ENCODE data around the gene P2RX7.
"Not testable (repeated sequence)": the region's sequence is repeated elsewhere in the genome, so short reads cannot be mapped to it uniquely, and the experiment has no call there.

P2RX7 gene

DNA sequence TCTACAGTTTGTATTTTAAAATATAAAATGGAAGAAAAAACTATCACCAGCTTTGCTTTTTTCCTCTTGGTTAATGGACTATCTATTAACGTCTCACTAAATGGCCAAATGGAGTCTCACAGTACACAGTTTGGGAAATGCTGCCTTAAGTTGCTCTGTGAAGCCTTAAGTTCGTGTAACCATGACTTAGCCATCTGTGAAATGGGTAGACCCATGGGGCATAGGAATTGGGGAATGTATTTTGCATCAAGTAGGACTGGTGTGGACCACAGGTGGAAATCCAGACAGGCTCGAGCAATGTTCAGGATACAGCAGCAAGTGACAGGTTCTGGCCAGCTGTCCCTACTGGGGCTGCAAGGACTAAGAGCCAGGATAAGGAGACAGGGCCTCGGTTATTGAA lies 4.8 kb downstream of the P2RX7 start:
- H3K27ac ChIP-seq (ENCODE audit: low read length), result no peak overlapping the region
- no peaks in the 10 kb centered on the region for H3K27me3 ChIP-seq (ENCODE audit: control insufficient read depth in 1 of 2, insufficient read depth in 2 of 2, low read length in 2 of 2)
- peaks cover 12% of the 10 kb centered on the region for H3K4me1 ChIP-seq (ENCODE audit: control insufficient read depth, insufficient read depth, low read length)
- H3K4me3 ChIP-seq (ENCODE audit: low read length in 2 of 2), result no peak overlapping the region
- no peaks in the 10 kb centered on the region for H3K9me3 ChIP-seq (ENCODE audit: control insufficient read depth in 2 of 2, low read length in 2 of 2)
- no peak overlapping the region for H3K9ac ChIP-seq (ENCODE audit: low read length in 2 of 2)
- peaks cover 0 to 2% of the 10 kb centered on the region in 2 donors for H3K36me3 ChIP-seq (ENCODE audit: control insufficient read depth in 2 of 2, insufficient read depth in 2 of 2, low read length in 2 of 2)

DNA sequence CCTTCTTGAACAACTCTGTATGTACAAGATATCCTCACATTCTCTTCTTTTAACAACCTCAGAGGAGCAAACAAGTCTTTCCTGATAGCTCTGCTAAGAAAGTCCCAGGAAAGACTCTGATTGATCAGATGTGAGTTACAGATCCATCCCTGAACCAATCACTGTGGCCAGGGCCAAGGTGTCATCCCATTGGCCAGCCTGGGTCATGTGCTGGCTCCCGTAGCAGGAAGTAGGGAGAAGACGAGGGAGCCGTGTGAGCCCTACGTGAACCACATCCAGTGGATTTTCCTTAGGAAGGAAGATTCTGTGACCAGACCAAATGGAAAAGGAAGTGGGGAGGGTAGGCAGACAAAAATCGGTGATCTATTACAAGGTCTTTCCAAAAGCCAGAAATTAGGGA lies 5.6 kb downstream of the P2RX7 start:
- H3K4me3 ChIP-seq (ENCODE audit: low read length in 2 of 2), result no peak overlapping the region
- peaks cover 0 to 2% of the 10 kb centered on the region in 2 donors for H3K36me3 ChIP-seq (ENCODE audit: control insufficient read depth in 2 of 2, insufficient read depth in 2 of 2, low read length in 2 of 2)
- no peak overlapping the region for H3K27ac ChIP-seq (ENCODE audit: low read length)
- H3K9ac ChIP-seq (ENCODE audit: low read length in 2 of 2), result no peak overlapping the region
- no peaks in the 10 kb centered on the region for H3K9me3 ChIP-seq (ENCODE audit: control insufficient read depth in 2 of 2, low read length in 2 of 2)
- peaks cover 4% of the 10 kb centered on the region for H3K4me1 ChIP-seq (ENCODE audit: control insufficient read depth, insufficient read depth, low read length)
- H3K27me3 ChIP-seq (ENCODE audit: control insufficient read depth in 1 of 2, insufficient read depth in 2 of 2, low read length in 2 of 2), result no peaks in the 10 kb centered on the region

DNA sequence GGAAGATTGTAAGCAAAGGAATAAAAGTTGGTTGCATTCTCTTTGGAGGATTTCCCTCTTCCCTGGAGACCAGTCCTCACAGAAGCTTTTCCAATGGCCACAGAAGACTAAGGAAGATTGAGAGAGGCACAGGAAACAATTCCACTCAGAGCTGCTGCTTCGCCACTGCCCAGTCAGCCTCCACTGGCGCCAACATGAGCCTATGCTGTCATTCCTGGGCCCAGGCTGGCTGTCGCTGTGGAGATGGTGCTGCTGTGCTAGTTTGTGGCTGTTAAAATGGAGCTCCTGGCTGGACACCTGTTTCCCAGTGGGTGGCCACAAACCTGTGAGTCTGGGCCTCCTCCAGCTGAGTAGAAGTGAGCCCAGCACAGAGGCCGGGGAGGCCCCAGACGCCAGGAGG lies 6.6 kb downstream of the P2RX7 start:
- Histone ChIP-seq H3K4me3 (ENCODE audit: low read length in 2 of 2) (no peak overlapping the region), H3K27me3 (ENCODE audit: control insufficient read depth in 1 of 2, insufficient read depth in 2 of 2, low read length in 2 of 2) (no peaks in the 10 kb centered on the region), H3K9ac (ENCODE audit: low read length in 2 of 2) (no peak overlapping the region), H3K9me3 (ENCODE audit: control insufficient read depth in 2 of 2, low read length in 2 of 2) (no peaks in the 10 kb centered on the region), H3K36me3 (ENCODE audit: control insufficient read depth in 2 of 2, insufficient read depth in 2 of 2, low read length in 2 of 2) (peaks cover 0 to 2% of the 10 kb centered on the region in 2 donors), H3K27ac (ENCODE audit: low read length) (no peak overlapping the region), H3K4me1 (ENCODE audit: control insufficient read depth, insufficient read depth, low read length) (no peaks in the 10 kb centered on the region)

DNA sequence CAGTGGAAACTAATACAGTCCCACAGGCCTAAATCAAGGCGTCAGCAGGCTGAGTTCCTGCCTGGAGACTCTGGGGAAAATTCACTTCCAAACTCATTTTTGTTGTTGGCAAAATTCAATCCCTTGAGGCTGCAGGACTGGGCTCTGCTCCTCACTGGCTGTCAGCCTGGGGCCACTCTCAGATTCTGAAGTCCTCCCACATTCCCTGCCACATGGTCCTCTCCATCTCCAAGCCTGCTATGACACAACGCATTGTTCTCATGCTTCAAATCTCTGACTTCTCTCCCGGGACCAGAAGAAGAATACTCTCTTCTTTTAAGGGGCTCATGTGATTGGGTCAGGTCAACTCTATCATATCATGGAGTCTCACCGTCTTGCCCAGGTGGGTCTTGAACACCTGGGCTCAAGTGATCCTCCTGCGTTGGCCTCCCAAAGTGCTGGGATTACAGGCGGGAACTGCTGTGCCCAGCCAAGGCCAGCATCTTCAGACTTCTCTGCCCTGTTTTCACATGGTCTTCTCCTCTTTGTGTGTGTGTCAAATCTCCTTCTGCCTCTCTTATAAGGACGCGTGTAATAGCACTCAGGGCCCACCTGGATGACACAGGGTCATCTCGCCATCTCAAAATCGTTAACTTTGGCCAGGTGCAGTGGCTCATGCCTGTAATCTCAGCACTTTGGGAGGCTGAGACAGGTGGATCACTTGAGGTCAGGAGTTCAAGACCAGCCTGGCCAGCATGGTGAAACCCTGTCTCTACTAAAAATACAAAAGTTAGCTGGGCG lies 9.7 kb downstream of the P2RX7 start:
- no peak overlapping the region for H3K9ac ChIP-seq (ENCODE audit: low read length in 2 of 2)
- H3K4me3 ChIP-seq (ENCODE audit: low read length in 2 of 2), result no peak overlapping the region
- no peaks in the 10 kb centered on the region for H3K27me3 ChIP-seq (ENCODE audit: control insufficient read depth in 1 of 2, insufficient read depth in 2 of 2, low read length in 2 of 2)
- no peaks in the 10 kb centered on the region for H3K4me1 ChIP-seq (ENCODE audit: control insufficient read depth, insufficient read depth, low read length)
- H3K36me3 ChIP-seq (ENCODE audit: control insufficient read depth in 2 of 2, insufficient read depth in 2 of 2, low read length in 2 of 2), result peaks cover 0 to 2% of the 10 kb centered on the region in 2 donors
- H3K9me3 ChIP-seq (ENCODE audit: control insufficient read depth in 2 of 2, low read length in 2 of 2), result no peaks in the 10 kb centered on the region
- H3K27ac ChIP-seq (ENCODE audit: low read length), result no peak overlapping the region

DNA sequence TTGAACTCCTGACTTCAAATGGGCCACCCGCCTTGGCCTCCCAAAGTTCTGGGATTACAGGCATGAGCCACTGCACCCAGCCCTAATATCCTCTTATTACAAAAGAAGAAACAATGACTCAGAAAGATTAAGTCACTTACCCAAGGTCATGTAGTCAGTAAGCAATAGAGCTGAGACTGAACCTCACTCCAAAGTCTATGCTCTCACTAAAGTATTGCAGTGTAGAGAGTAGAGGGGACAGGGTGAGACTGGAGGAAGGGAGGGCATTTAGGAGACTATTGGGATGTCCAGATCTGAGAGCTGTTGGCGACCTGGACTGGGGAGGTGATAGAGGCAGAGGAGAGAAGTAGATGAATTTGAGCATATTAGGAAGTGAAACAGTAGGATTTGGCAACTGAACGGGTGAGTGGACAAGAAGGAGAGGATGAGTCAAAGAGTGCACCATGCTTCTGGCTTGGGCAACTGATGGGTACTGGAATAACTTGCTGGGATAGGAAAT lies 11.8 kb downstream of the P2RX7 start:
- H3K9ac ChIP-seq (ENCODE audit: low read length in 2 of 2), result no peak overlapping the region
- no peak overlapping the region for H3K4me3 ChIP-seq (ENCODE audit: low read length in 2 of 2)
- no peaks in the 10 kb centered on the region for H3K27me3 ChIP-seq (ENCODE audit: control insufficient read depth in 1 of 2, insufficient read depth in 2 of 2, low read length in 2 of 2)
- no peak overlapping the region for H3K27ac ChIP-seq (ENCODE audit: low read length)
- H3K4me1 ChIP-seq (ENCODE audit: control insufficient read depth, insufficient read depth, low read length), result no peaks in the 10 kb centered on the region
- H3K9me3 ChIP-seq (ENCODE audit: control insufficient read depth in 2 of 2, low read length in 2 of 2), result no peaks in the 10 kb centered on the region
- H3K36me3 ChIP-seq (ENCODE audit: control insufficient read depth in 2 of 2, insufficient read depth in 2 of 2, low read length in 2 of 2), result no peaks in the 10 kb centered on the region

DNA sequence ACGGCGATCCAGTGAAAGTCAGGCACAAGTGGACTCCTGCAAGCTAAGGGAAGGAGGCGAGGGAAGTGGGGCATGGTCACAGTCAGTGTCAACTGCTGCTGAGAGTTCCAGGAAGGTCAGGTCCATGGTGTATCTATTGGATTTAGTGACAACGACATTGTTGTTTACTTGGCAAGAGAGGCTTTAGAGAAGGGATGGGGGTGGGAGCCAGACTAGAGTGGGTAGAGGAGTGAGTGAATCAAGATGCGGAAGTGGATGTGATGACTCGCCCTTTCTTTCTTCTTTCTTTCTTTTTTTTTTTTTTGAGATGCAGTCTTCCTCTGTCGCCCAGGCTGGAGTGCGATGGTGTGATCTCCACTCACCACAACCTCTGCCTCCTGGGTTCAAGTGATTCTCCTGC lies 12.5 kb downstream of the P2RX7 start:
- no peak overlapping the region for H3K27ac ChIP-seq (ENCODE audit: low read length)

DNA sequence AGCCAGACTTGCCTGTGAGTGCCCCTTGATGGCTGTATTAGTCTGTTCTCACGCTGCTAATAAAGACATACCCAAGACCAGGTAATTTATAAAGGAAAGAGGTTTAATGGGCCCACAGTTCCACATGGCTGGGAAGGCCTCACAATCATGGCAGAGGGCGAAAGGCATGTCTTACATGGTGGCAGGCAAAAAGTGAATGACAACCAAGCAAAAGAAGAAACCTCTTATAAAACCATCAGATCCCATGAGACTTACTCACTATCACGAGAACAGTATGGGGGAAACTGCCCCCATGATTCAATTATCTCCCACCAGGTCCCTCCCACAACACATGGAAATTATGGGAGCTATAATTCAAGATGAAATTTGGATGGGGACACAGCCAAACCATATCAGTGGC lies 16.6 kb downstream of the P2RX7 start:
- not testable (repeated sequence) for H3K9me3 ChIP-seq (ENCODE audit: control insufficient read depth in 2 of 2, low read length in 2 of 2); H3K27me3 ChIP-seq (ENCODE audit: control insufficient read depth in 1 of 2, insufficient read depth in 2 of 2, low read length in 2 of 2); H3K4me3 ChIP-seq (ENCODE audit: low read length in 2 of 2); H3K36me3 ChIP-seq (ENCODE audit: control insufficient read depth in 2 of 2, insufficient read depth in 2 of 2, low read length in 2 of 2); H3K4me1 ChIP-seq (ENCODE audit: control insufficient read depth, insufficient read depth, low read length); H3K27ac ChIP-seq (ENCODE audit: low read length); H3K9ac ChIP-seq (ENCODE audit: low read length in 2 of 2)

More for the DNA sequence above, 12.5 kb downstream of the P2RX7 start:
- no peaks in the 10 kb centered on the region for H3K27me3 ChIP-seq (ENCODE audit: control insufficient read depth in 1 of 2, insufficient read depth in 2 of 2, low read length in 2 of 2)
- no peaks in the 10 kb centered on the region for H3K9me3 ChIP-seq (ENCODE audit: control insufficient read depth in 2 of 2, low read length in 2 of 2)
- H3K4me1 ChIP-seq (ENCODE audit: control insufficient read depth, insufficient read depth, low read length), result no peaks in the 10 kb centered on the region
- H3K4me3 ChIP-seq (ENCODE audit: low read length in 2 of 2), result no peak overlapping the region
- H3K9ac ChIP-seq (ENCODE audit: low read length in 2 of 2), result no peak overlapping the region
- no peaks in the 10 kb centered on the region for H3K36me3 ChIP-seq (ENCODE audit: control insufficient read depth in 2 of 2, insufficient read depth in 2 of 2, low read length in 2 of 2)

DNA sequence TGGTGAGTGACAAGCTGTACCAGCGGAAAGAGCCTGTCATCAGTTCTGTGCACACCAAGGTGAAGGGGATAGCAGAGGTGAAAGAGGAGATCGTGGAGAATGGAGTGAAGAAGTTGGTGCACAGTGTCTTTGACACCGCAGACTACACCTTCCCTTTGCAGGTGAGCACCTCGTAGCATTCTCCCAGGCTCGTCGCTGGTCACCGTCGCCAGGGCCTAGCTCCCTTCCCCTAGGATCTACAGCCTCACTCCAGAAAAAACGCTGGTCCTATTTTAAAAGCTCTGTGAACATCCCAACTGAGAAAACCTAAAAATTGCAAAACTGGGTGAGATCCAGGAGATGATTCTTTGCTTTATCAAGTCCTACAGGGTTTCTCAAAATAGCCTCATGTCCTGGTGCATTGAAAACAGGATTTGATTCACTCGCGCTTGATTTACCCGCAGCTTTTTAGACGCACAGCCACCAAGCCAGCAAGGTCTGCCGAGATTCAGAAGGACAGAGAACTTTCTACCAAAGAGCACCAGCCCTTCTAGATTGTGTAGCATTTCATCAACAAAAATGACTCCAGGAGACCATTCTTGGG lies 22.2 kb downstream of the P2RX7 start:
- no peak overlapping the region for H3K4me3 ChIP-seq (ENCODE audit: low read length in 2 of 2)
- H3K27me3 ChIP-seq (ENCODE audit: control insufficient read depth in 1 of 2, insufficient read depth in 2 of 2, low read length in 2 of 2), result no peaks in the 10 kb centered on the region
- peaks cover 0 to 4% of the 10 kb centered on the region in 2 donors for H3K36me3 ChIP-seq (ENCODE audit: control insufficient read depth in 2 of 2, insufficient read depth in 2 of 2, low read length in 2 of 2)
- H3K4me1 ChIP-seq (ENCODE audit: control insufficient read depth, insufficient read depth, low read length), result no peaks in the 10 kb centered on the region
- H3K9me3 ChIP-seq (ENCODE audit: control insufficient read depth in 2 of 2, low read length in 2 of 2), result peaks cover 6 to 7% of the 10 kb centered on the region in 2 donors
- H3K9ac ChIP-seq (ENCODE audit: low read length in 2 of 2), result no peak overlapping the region
- H3K27ac ChIP-seq (ENCODE audit: low read length), result no peak overlapping the region

DNA sequence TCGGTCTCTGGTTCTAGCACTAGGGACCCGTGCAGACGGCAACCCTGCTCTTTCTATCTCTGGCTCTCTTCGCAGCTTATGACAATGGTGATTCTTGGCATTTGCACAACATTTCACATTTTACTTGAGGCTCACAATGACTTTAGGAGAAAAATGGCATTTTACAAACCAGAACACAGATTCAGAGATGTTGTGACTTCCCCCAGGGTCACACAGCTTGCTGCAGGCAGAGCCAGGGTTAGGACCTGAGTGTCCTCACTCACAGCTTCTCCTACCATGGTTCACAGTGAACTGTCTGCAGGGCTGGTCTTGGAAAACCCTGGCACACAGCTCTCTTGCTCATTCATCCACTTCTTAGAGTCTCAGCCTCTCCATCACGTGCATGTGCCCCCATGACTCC lies 23.7 kb downstream of the P2RX7 start:
- H3K4me3 ChIP-seq (ENCODE audit: low read length in 2 of 2), result no peak overlapping the region
- peaks cover 0 to 4% of the 10 kb centered on the region in 2 donors for H3K36me3 ChIP-seq (ENCODE audit: control insufficient read depth in 2 of 2, insufficient read depth in 2 of 2, low read length in 2 of 2)
- peaks cover 6 to 7% of the 10 kb centered on the region in 2 donors for H3K9me3 ChIP-seq (ENCODE audit: control insufficient read depth in 2 of 2, low read length in 2 of 2)
- H3K9ac ChIP-seq (ENCODE audit: low read length in 2 of 2), result no peak overlapping the region
- H3K4me1 ChIP-seq (ENCODE audit: control insufficient read depth, insufficient read depth, low read length), result no peaks in the 10 kb centered on the region
- no peaks in the 10 kb centered on the region for H3K27me3 ChIP-seq (ENCODE audit: control insufficient read depth in 1 of 2, insufficient read depth in 2 of 2, low read length in 2 of 2)
- no peak overlapping the region for H3K27ac ChIP-seq (ENCODE audit: low read length)

DNA sequence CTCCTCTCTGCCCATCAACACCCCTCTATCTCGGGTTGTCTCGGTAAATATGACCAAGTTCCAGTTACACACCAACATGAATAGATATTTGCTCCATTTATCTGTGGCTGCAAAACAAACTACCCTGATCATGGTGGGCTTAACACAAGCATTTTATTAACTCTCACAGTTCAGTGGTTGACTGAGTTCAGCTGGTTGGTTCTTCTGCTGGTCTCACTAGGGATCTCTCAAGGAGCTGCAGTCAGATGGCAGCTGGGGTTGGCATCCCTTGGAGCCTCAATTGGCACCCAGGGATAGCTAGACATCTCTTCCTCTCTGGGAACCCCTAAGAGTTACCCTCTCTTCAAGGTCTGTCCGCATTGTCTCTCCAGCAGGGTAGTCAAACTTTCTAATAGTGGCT lies 25.4 kb downstream of the P2RX7 start:
- no peak overlapping the region for H3K9ac ChIP-seq (ENCODE audit: low read length in 2 of 2)
- H3K9me3 ChIP-seq (ENCODE audit: control insufficient read depth in 2 of 2, low read length in 2 of 2), result peaks cover 6 to 7% of the 10 kb centered on the region in 2 donors
- no peaks in the 10 kb centered on the region for H3K4me1 ChIP-seq (ENCODE audit: control insufficient read depth, insufficient read depth, low read length)
- H3K36me3 ChIP-seq (ENCODE audit: control insufficient read depth in 2 of 2, insufficient read depth in 2 of 2, low read length in 2 of 2), result peaks cover 0 to 7% of the 10 kb centered on the region in 2 donors
- H3K27ac ChIP-seq (ENCODE audit: low read length), result no peak overlapping the region
- H3K27me3 ChIP-seq (ENCODE audit: control insufficient read depth in 1 of 2, insufficient read depth in 2 of 2, low read length in 2 of 2), result no peaks in the 10 kb centered on the region
- H3K4me3 ChIP-seq (ENCODE audit: low read length in 2 of 2), result no peak overlapping the region

DNA sequence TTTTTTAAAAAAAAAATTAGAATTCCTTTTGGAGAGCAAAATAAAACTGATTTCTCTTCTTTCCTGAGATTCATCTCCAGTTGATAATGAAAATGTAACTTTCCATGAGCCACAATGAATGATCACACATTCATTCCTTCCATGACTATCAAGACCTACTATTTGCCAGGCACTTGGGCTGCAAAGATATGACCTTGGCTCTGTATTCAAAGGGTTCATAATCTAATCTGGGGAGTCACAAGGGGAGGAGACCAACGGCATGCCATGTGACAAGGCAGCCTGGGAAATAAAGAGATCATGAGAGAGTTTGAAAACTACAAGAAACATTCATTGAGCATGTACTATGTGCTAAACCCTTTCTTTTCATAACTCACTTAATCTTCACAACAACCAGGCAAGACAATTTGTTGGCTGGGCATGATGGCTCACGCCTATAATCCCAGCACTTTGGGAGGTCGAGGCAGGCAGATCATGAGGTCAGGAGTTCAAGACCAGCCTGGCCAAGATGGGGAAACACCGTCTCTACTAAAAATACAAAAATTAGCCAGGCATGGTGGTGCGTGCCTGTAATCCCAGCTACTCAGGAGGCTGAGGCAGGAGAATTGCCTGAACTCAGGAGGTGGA lies 26.2 kb downstream of the P2RX7 start:
- H3K9ac ChIP-seq (ENCODE audit: low read length in 2 of 2); H3K27me3 ChIP-seq (ENCODE audit: control insufficient read depth in 1 of 2, insufficient read depth in 2 of 2, low read length in 2 of 2); H3K4me1 ChIP-seq (ENCODE audit: control insufficient read depth, insufficient read depth, low read length); H3K9me3 ChIP-seq (ENCODE audit: control insufficient read depth in 2 of 2, low read length in 2 of 2); H3K36me3 ChIP-seq (ENCODE audit: control insufficient read depth in 2 of 2, insufficient read depth in 2 of 2, low read length in 2 of 2); H3K27ac ChIP-seq (ENCODE audit: low read length); H3K4me3 ChIP-seq (ENCODE audit: low read length in 2 of 2): not testable (repeated sequence)

Data from stomach smooth muscle (tissue), 2 donors.